ENCODE data around the gene SPEG. TPM values are rescaled to one million over a fixed set of nuclear protein-coding genes. Genes with fewer than 3 reads are reported as not detected.

The SPEG gene
- total and polyA plus RNA-seq, 2 of the 13 experiments (the other 11 are each of a cell fraction or from before 2014, with no cell fraction given) = 0.18 to 0.24 TPM

DNA sequence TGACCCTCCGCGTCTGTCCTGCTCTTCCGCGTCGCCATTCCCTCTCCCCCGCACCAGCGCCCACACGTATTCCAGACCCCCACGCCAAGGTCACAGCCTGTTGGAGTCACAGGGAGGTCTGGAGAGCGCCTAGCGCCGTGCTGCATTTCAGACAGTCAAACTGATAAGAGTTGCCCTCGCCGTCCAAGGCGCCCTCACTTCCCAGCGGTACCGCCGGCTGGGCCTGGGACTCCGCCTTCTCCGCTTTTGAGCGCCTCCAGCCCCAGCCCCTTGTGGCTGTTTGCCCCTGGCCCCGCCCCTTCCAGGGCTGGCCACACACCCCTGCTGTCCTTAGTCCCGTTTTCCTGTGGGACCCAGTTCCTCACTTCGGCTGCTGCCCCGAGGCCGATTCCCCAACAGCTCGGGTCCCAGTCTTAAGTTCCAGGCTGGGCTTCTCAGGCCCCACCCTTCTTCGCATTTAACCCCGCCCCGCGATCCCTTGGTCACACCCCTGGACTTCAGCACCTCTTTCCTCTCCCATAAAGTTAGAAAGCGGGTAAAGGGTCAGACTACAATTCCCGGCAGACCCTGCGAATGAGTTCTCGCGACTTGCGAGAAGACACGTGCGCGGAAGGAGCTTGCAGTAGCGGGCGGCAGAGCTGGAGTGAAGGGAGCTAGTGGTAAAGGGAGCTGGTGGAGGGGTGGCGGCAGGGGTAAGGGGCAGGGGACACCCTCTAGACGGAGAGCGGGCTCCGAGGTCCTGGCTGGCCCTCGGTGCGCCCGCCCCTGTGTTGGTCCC is 63.8 kb downstream of the SPEG start, which contains the start of gene GMPPA (continued):
- peak; percentile 89 for TF ChIP-seq SNAPC4 (CRISPR knock-in tag; IDR thresholded peaks at IDR 0.05)
- TF ChIP-seq LCORL (IDR thresholded peaks at IDR 0.05) = no peak
- TF ChIP-seq LCORL (CRISPR knock-in tag; IDR thresholded peaks at IDR 0.05) = peak; percentile 60; the same call in 1 of the 2 replicates
- TF ChIP-seq ZNF574 (CRISPR knock-in tag; IDR thresholded peaks at IDR 0.05) = peak; percentile 87
- peak; percentile 88; the same call in 1 of the 2 replicates for TF ChIP-seq ZNF878 (CRISPR knock-in tag; IDR thresholded peaks at IDR 0.05)
- no peak for TF ChIP-seq FOXA1 (IDR thresholded peaks at IDR 0.05)
- no peak for TF ChIP-seq FOXA1 (CRISPR knock-in tag; IDR thresholded peaks at IDR 0.05)
- TF ChIP-seq PPARG (CRISPR knock-in tag; conservative IDR thresholded peaks at IDR 0.05) = peak; percentile 100
- peak; percentile 44; the same call in 1 of the 2 replicates for TF ChIP-seq SP5 (CRISPR knock-in tag; IDR thresholded peaks at IDR 0.05; ENCODE audit: borderline replicate concordance, low read depth)
- TF ChIP-seq, protein P1, sequence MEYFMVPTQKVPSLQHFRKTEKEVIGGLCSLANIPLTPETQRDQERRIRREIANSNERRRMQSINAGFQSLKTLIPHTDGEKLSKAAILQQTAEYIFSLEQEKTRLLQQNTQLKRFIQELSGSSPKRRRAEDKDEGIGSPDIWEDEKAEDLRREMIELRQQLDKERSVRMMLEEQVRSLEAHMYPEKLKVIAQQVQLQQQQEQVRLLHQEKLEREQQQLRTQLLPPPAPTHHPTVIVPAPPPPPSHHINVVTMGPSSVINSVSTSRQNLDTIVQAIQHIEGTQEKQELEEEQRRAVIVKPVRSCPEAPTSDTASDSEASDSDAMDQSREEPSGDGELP (IDR thresholded peaks at IDR 0.05; ENCODE audit: borderline replicate concordance, low read depth) = peak; percentile 55; the same call in 1 of the 2 replicates
- TF ChIP-seq ATF3 (CRISPR knock-in tag; IDR thresholded peaks at IDR 0.05) = 0 out of 2 replicates have a peak, but pooled peaks have one; percentile 14
- TF ChIP-seq ZBTB44 (CRISPR knock-in tag; IDR thresholded peaks at IDR 0.05) = no peak
- no peak for TF ChIP-seq HHEX (CRISPR knock-in tag; IDR thresholded peaks at IDR 0.05)
- TF ChIP-seq ZNF710 (CRISPR knock-in tag; IDR thresholded peaks at IDR 0.05; ENCODE audit: borderline replicate concordance) = peak; percentile 64; the same call in 1 of the 2 replicates
